ENCODE results near the gene ZBTB46.
"Not testable (repeated sequence)": the region's sequence is repeated elsewhere in the genome, so short reads cannot be mapped to it uniquely, and the experiment has no call there.

Gene ZBTB46

GRCh38 chr20:63785691-63786131, 45.4 kb downstream of the ZBTB46 start:
- DNase-seq, result no peak

GRCh38 chr20:63783970-63784369, 47.1 kb downstream of the ZBTB46 start:
- no peak for DNase-seq

- DNase-seq, result no peak
These were observed 48.5 kb downstream of the ZBTB46 start for GRCh38 chr20:63782521-63782971.

- DNase-seq, result no peak
These were observed 49.0 kb downstream of the ZBTB46 start for GRCh38 chr20:63782051-63782471.

- DNase-seq, result no peak
These were observed 49.9 kb downstream of the ZBTB46 start for GRCh38 chr20:63781181-63781580.

- no peak for DNase-seq
These were observed 52.2 kb downstream of the ZBTB46 start for GRCh38 chr20:63778857-63779256.

- DNase-seq, result no peak
These were observed 52.9 kb downstream of the ZBTB46 start for GRCh38 chr20:63778034-63778752.

GRCh38 chr20:63777614-63778013, 53.5 kb downstream of the ZBTB46 start:
- DNase-seq, result no peak

GRCh38 chr20:63776875-63777274, 54.2 kb downstream of the ZBTB46 start:
- not testable (repeated sequence) for DNase-seq

- DNase-seq, result no peak
These were observed 55.7 kb downstream of the ZBTB46 start for GRCh38 chr20:63775096-63775978.

GRCh38 chr20:63774306-63774705, 56.8 kb downstream of the ZBTB46 start:
- no peak for DNase-seq

- DNase-seq, result no peak
These were observed 57.4 kb downstream of the ZBTB46 start for GRCh38 chr20:63773571-63774241.

GRCh38 chr20:63772781-63773518, 58.1 kb downstream of the ZBTB46 start:
- DNase-seq, result no peak

GRCh38 chr20:63771046-63771707, 59.9 kb downstream of the ZBTB46 start:
- no peak for DNase-seq

- DNase-seq, result no peak
These were observed 61.1 kb downstream of the ZBTB46 start for GRCh38 chr20:63769891-63770474.

- no peak for DNase-seq
These were observed 62.2 kb downstream of the ZBTB46 start for GRCh38 chr20:63768591-63769515.

- no peak for DNase-seq
These were observed 63.2 kb downstream of the ZBTB46 start for GRCh38 chr20:63767886-63768285.

GRCh38 chr20:63767456-63767855, 63.6 kb downstream of the ZBTB46 start:
- DNase-seq, result no peak

GRCh38 chr20:63766695-63767426, 64.2 kb downstream of the ZBTB46 start:
- DNase-seq, result no peak

GRCh38 chr20:63765902-63766301, 65.2 kb downstream of the ZBTB46 start:
- DNase-seq, result no peak
